NK-92 (cell line): ENCODE results near the gene COL7A1.
"Not testable (repeated sequence)": the region's sequence is repeated elsewhere in the genome, so short reads cannot be mapped to it uniquely, and the experiment has no call there.

Experiments used
- DNase-seq: peaks from one replicate; lab custom pipeline; 2025; ENCODE audit not compliant: unreplicated experiment; lab: John Stamatoyannopoulos, UW

The COL7A1 gene

DNA sequence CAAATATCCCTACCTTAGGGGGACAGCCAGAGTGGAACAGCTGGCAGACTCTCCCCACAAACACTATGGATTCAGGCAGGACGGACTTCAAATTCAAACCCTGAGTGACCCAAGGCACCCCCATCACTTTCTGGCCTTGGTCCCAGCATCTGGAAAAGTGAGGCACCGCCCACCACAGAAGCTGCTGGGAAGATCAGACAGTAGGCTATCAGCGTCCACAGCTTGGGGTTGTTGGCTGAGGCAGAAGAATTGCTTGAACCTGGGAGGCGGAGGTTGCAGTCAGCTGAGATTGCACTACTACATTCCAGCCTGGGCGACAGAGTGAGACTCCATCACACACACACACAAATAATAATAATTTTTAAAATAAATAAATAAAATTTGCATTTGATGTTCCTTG lies 47.0 kb downstream of the COL7A1 start:
- DNase-seq = no peak

GRCh38 chr3:48546203-48546829 lies 48.8 kb downstream of the COL7A1 start:
- DNase-seq = no peak

DNA sequence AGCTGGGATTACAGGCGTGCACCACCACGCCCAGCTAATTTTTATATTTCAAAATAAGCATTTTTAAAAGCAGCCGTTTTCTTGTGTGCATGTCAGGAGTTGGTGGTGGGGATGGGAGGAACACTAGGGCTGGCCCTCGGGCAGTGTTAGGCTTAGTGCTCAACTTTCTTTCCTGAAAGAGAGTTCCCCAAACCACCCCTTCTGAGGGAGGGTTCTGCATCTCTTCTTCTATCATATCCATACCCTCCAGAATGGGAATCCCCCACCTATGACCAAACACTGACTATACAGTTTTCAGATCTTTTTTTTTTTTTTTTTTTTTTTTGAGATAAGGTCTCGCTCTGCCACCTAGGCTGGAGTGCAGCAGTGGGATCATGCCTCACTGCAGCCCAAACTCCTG lies 51.0 kb downstream of the COL7A1 start:
- no peak for DNase-seq

DNA sequence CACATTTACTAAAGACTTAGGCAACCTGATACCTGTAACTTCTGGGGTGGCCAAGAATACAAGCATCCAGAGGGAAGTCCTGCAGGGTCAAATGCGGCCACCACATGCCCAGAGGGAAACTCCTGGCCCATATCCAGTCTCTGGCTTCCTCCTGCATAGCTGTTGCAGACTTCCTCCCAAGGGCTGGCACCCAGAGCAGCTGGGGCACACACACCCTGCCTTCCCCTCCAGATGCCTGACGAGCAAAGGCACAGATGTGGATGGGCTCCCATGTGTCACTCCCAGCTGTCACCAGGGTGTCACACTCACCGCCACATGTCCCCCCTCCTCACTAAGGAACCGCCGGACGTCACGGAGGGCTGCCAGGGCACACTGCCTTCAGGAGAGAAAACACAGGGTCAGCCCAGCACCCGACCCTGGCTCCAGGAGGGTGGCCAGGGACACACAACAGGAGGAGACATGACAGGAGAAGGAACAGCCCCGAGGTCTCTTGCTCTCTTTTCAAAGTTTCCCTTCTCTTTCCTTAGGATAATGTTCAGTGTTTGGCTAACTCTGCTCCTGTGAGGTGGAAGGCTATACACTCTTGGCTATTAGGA lies 51.8 kb downstream of the COL7A1 start:
- no peak for DNase-seq

- DNase-seq = no peak
Measured at GRCh38 chr3:48538451-48538850, 56.7 kb downstream of the COL7A1 start.

- no peak for DNase-seq
Measured at GRCh38 chr3:48536785-48537184, 58.3 kb downstream of the COL7A1 start.

DNA sequence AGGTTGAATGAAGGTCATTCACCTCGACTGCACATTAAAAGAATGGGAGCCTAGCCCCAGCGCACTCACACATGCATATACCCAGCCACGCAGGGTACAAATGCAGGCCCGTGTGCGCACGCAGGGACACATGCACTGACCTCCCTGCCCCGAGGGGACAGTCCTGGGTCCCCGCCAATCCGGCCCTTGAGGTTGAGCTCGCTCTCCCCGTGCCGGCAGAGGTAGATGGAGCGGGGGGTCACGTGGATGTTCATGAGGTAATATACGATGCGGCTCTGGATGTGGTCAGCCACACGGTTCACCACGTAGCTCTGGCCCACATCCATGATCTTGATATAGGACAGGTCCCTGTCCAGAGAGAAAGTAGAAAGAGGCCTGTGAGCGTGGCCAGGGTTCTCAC lies 59.0 kb downstream of the COL7A1 start:
- no peak for DNase-seq

DNA sequence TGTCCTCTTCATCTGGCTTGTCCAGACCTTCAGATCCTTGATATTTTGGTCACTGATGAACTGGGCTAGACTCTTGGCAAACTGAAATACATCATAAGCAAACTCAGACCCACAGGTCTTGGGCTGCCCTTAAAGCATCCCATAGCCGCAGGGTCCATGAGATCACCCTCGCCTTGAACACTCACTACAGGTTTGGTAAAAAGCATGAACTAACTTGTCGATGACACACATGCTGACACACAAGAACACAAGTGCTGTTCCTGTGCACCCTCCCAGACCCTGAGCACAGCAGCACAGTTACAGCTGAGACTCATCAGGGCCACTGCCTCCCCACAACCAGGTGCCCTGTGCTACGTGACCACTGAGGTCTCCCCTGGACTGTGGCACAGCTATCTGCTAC lies 59.6 kb downstream of the COL7A1 start:
- DNase-seq = no peak

- no peak for DNase-seq
Measured at GRCh38 chr3:48532977-48533337, 62.2 kb downstream of the COL7A1 start.

DNA sequence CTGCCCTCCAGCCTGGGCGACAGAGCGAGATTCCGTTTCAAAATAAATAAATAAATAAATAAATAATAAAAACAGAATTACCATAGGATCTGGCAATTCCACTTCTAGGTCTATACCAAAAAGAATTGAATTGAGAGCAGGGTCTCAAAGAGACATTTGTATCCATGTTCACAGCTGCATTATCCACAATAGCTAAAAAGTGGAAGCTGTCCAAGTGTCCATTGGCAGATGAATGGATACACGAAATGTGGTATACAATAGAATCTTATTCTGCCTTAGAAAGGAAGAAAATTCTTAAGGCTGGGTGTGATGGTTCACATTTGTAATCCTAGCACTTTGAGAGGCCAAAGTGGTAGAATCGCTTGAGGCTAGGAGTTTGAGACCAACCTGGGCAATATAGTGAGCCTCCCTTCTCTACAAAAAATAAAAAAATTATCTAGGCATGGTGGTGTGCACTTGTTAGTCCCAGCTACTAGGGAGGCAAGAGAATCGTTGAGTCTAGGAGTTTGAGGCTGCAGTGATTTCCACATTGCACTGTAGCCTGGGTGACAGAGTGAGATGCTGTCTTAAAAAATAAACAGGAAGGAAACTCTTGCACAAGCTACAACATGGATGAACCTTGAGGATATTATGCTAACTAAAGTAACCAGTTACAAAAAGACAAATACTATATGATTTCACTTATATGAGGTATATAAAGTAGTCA lies 62.7 kb downstream of the COL7A1 start:
- no peak for DNase-seq

DNA sequence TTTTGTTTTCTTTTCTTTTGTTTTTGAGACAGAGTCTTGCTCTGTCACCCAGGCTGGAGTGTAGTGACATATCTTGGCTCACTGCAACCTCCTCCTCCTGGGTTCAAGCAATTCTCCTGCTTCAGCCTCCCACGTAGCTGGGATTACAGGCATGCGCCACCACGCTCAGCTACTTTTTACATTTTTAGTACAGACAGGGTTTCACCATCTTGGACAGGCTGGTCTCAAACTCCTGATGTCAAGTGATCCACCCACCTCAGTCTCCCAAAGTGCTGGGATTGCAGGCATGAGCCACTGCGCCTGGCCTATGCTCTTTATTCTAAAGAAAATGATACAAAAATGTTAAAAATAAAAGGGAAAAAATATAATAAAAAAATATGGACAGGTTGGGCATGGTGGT lies 64.4 kb downstream of the COL7A1 start:
- DNase-seq = not testable (repeated sequence)

DNA sequence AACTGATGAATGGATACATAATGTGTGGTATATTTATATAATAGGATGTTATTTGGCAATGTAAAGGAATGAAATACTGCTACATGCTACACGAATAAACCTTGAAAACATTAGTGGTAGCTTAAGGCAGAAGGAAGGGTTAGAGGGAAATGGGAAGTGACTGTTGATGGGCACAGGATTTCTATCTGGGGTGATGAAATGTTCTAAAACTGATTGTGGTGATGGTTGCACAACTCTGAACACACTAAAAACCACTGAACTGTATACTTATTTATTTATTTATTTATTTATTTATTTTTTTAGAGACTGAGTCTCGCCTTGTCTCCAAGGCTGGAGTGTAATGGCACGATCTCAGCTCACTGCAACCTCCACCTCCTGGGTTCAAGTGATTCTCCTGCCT lies 66.4 kb downstream of the COL7A1 start:
- no peak for DNase-seq

- no peak for DNase-seq
Measured at GRCh38 chr3:48528048-48528447, 67.1 kb downstream of the COL7A1 start.

GRCh38 chr3:48524970-48525369 lies 70.2 kb downstream of the COL7A1 start:
- DNase-seq = no peak

DNA sequence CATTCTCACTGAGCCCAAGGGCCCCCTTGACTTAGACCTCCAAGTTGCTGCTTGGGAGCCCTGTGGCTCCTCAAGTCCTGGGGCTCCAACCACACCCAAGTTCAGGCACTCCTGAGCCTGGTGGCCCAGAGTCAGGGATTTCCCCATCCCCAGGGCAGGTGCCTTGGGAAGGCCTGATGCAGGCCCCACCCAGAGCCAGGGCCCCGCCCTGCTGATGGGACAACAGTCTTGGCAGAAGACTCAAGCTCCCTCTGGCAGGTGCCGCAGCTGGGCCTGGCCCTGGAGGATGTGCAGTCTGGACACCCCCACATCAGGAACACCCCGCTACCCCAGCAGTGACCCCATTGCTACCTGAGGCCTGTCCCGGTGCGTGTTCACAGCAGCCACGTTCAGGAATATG lies 73.5 kb downstream of the COL7A1 start:
- no peak for DNase-seq

GRCh38 chr3:48519277-48519643 lies 75.9 kb downstream of the COL7A1 start:
- no peak for DNase-seq

GRCh38 chr3:48518638-48519276 lies 76.4 kb downstream of the COL7A1 start:
- DNase-seq = no peak

DNA sequence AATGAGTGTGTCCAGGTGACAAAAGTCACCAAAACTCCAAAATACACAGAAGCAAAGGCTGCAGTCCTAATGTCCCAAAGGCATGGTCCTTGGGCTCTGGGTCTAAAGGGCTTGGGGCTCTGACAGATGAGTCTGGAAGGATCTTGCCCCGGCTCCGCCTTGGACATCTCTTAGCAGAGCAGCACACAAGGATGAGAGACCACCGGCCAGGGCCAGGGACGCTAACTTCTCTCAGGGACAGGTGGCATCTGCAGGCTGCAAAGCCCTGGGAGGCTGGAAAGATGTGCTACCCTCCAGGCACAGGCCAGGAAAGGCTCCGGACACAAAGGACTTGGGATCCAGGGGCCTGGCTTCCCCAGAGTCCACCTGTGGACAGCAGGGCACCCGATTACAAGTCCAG lies 77.1 kb downstream of the COL7A1 start:
- no peak for DNase-seq

DNA sequence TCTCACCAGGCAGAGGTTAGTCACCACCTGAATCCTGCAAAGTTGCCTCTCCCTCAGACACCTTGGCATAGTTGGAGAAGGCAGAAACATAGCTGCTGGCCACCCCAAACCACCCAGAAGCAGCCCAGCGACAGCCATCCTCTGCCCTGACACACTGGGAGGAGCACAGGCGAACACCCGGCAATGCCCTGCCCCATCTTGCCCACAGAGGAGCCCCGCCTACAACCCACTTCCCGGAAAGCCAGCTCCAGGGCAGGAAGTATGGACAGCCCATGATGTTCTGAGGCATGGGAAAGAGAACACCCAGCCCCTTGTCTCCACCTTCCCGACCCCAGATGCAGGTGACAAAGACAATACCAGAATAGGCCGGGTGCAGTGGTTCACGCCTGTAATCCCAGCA lies 78.6 kb downstream of the COL7A1 start:
- DNase-seq = no peak

GRCh38 chr3:48514431-48515227 lies 80.5 kb downstream of the COL7A1 start:
- DNase-seq = no peak
